ENCODE data around the gene MRPS6.

Gene MRPS6

GRCh38 chr21:34078915-34079314 is 5.5 kb downstream of the MRPS6 start:
- no peak for DNase-seq (ENCODE audit: low read depth, low spot score)
- H3K4me1 ChIP-seq (ENCODE audit: control insufficient read depth, insufficient read depth, low read length) = 0 out of 2 replicates have a peak, but pooled peaks cover 1% of the 10 kb centered on the region
- H3K36me3 ChIP-seq (ENCODE audit: control insufficient read depth, insufficient read depth, low read length) = no peaks in the 10 kb centered on the region; the same call in 1 of the 2 replicates
- H3K4me3 ChIP-seq (ENCODE audit: low read length) = no peak overlapping the region
- WGBS (ENCODE audit: insufficient coverage, insufficient read length) = no CpG with 5 or more reads among the region's 2 CpGs
- H3K27ac ChIP-seq (ENCODE audit: low read length) = no peak overlapping the region
- H3K9me3 ChIP-seq (ENCODE audit: control insufficient read depth, insufficient read depth, low read length) = no peaks in the 10 kb centered on the region
- no peaks in the 10 kb centered on the region for H3K27me3 ChIP-seq (ENCODE audit: control insufficient read depth, insufficient read depth, low read length)

GRCh38 chr21:34080710-34081109 is 7.3 kb downstream of the MRPS6 start:
- Histone ChIP-seq H3K9me3 (ENCODE audit: control insufficient read depth, insufficient read depth, low read length) (no peaks in the 10 kb centered on the region), H3K4me3 (ENCODE audit: low read length) (no peak overlapping the region), H3K36me3 (ENCODE audit: control insufficient read depth, insufficient read depth, low read length) (no peaks in the 10 kb centered on the region; the same call in 1 of the 2 replicates), H3K27ac (ENCODE audit: low read length) (no peak overlapping the region), H3K4me1 (ENCODE audit: control insufficient read depth, insufficient read depth, low read length) (0 out of 2 replicates have a peak, but pooled peaks cover 1% of the 10 kb centered on the region), H3K27me3 (ENCODE audit: control insufficient read depth, insufficient read depth, low read length) (no peaks in the 10 kb centered on the region)
- no CpG with 5 or more reads among the region's 5 CpGs for WGBS (ENCODE audit: insufficient coverage, insufficient read length)
- no peak for DNase-seq (ENCODE audit: low read depth, low spot score)

- Histone ChIP-seq H3K4me1 (ENCODE audit: control insufficient read depth, insufficient read depth, low read length) (peaks cover 5% of the 10 kb centered on the region; the same call in 1 of the 2 replicates), H3K36me3 (ENCODE audit: control insufficient read depth, insufficient read depth, low read length) (no peaks in the 10 kb centered on the region; the same call in 1 of the 2 replicates), H3K27ac (ENCODE audit: low read length) (no peak overlapping the region), H3K9me3 (ENCODE audit: control insufficient read depth, insufficient read depth, low read length) (no peaks in the 10 kb centered on the region), H3K27me3 (ENCODE audit: control insufficient read depth, insufficient read depth, low read length) (no peaks in the 10 kb centered on the region), H3K4me3 (ENCODE audit: low read length) (no peak overlapping the region)
- no peak for DNase-seq (ENCODE audit: low read depth, low spot score)
- WGBS (ENCODE audit: insufficient coverage, insufficient read length) = no CpG with 5 or more reads among the region's 4 CpGs
These were observed 9.4 kb downstream of the MRPS6 start for GRCh38 chr21:34082769-34083168.

GRCh38 chr21:34083357-34083756 is 10.0 kb downstream of the MRPS6 start:
- Histone ChIP-seq H3K4me3 (ENCODE audit: low read length) (no peak overlapping the region), H3K27me3 (ENCODE audit: control insufficient read depth, insufficient read depth, low read length) (no peaks in the 10 kb centered on the region), H3K27ac (ENCODE audit: low read length) (no peak overlapping the region), H3K36me3 (ENCODE audit: control insufficient read depth, insufficient read depth, low read length) (no peaks in the 10 kb centered on the region; the same call in 1 of the 2 replicates), H3K4me1 (ENCODE audit: control insufficient read depth, insufficient read depth, low read length) (peaks cover 5% of the 10 kb centered on the region; the same call in 1 of the 2 replicates), H3K9me3 (ENCODE audit: control insufficient read depth, insufficient read depth, low read length) (no peaks in the 10 kb centered on the region)
- DNase-seq (ENCODE audit: low read depth, low spot score) = no peak
- no CpG with 5 or more reads among the region's 3 CpGs for WGBS (ENCODE audit: insufficient coverage, insufficient read length)

GRCh38 chr21:34085129-34085528 is 11.8 kb downstream of the MRPS6 start:
- Histone ChIP-seq H3K4me1 (ENCODE audit: control insufficient read depth, insufficient read depth, low read length) (peaks cover 5% of the 10 kb centered on the region; the same call in 1 of the 2 replicates), H3K27ac (ENCODE audit: low read length) (no peak overlapping the region), H3K27me3 (ENCODE audit: control insufficient read depth, insufficient read depth, low read length) (no peaks in the 10 kb centered on the region), H3K9me3 (ENCODE audit: control insufficient read depth, insufficient read depth, low read length) (no peaks in the 10 kb centered on the region), H3K4me3 (ENCODE audit: low read length) (no peak overlapping the region), H3K36me3 (ENCODE audit: control insufficient read depth, insufficient read depth, low read length) (no peaks in the 10 kb centered on the region; the same call in 1 of the 2 replicates)
- whole genome bisulfite sequencing (ENCODE audit: insufficient coverage, insufficient read length) = no CpG with 5 or more reads among the region's 2 CpGs
- DNase-seq (ENCODE audit: low read depth, low spot score) = no peak

- no CpG with 5 or more reads among the region's 5 CpGs for WGBS (ENCODE audit: insufficient coverage, insufficient read length)
- Histone ChIP-seq H3K27ac (ENCODE audit: low read length) (no peak overlapping the region), H3K4me1 (ENCODE audit: control insufficient read depth, insufficient read depth, low read length) (peaks cover 5% of the 10 kb centered on the region; the same call in 1 of the 2 replicates), H3K4me3 (ENCODE audit: low read length) (no peak overlapping the region), H3K36me3 (ENCODE audit: control insufficient read depth, insufficient read depth, low read length) (no peaks in the 10 kb centered on the region; the same call in 1 of the 2 replicates), H3K27me3 (ENCODE audit: control insufficient read depth, insufficient read depth, low read length) (no peaks in the 10 kb centered on the region), H3K9me3 (ENCODE audit: control insufficient read depth, insufficient read depth, low read length) (no peaks in the 10 kb centered on the region)
- no peak for DNase-seq (ENCODE audit: low read depth, low spot score)
These were observed 13.5 kb downstream of the MRPS6 start for GRCh38 chr21:34086887-34087306.

- Histone ChIP-seq H3K36me3 (ENCODE audit: control insufficient read depth, insufficient read depth, low read length) (no peaks in the 10 kb centered on the region), H3K4me3 (ENCODE audit: low read length) (no peak overlapping the region), H3K4me1 (ENCODE audit: control insufficient read depth, insufficient read depth, low read length) (peaks cover 5% of the 10 kb centered on the region; the same call in 1 of the 2 replicates), H3K9me3 (ENCODE audit: control insufficient read depth, insufficient read depth, low read length) (no peaks in the 10 kb centered on the region), H3K27me3 (ENCODE audit: control insufficient read depth, insufficient read depth, low read length) (no peaks in the 10 kb centered on the region), H3K27ac (ENCODE audit: low read length) (no peak overlapping the region)
- DNase-seq (ENCODE audit: low read depth, low spot score) = no peak
- no CpG with 5 or more reads among the region's 3 CpGs for WGBS (ENCODE audit: insufficient coverage, insufficient read length)
These were observed 15.4 kb downstream of the MRPS6 start for GRCh38 chr21:34088752-34089151.

GRCh38 chr21:34091032-34091431 is 17.7 kb downstream of the MRPS6 start:
- WGBS (ENCODE audit: insufficient coverage, insufficient read length) = no CpG with 5 or more reads among the region's 4 CpGs
- H3K4me3 ChIP-seq (ENCODE audit: low read length) = no peak overlapping the region
- H3K27me3 ChIP-seq (ENCODE audit: control insufficient read depth, insufficient read depth, low read length) = no peaks in the 10 kb centered on the region
- no peaks in the 10 kb centered on the region for H3K9me3 ChIP-seq (ENCODE audit: control insufficient read depth, insufficient read depth, low read length)
- peaks cover 5% of the 10 kb centered on the region; the same call in 1 of the 2 replicates for H3K4me1 ChIP-seq (ENCODE audit: control insufficient read depth, insufficient read depth, low read length)
- H3K27ac ChIP-seq (ENCODE audit: low read length) = no peak overlapping the region
- peaks cover 2% of the 10 kb centered on the region; the same call in 1 of the 2 replicates for H3K36me3 ChIP-seq (ENCODE audit: control insufficient read depth, insufficient read depth, low read length)
- DNase-seq (ENCODE audit: low read depth, low spot score) = no peak

- no peak for DNase-seq (ENCODE audit: low read depth, low spot score)
- Histone ChIP-seq H3K36me3 (ENCODE audit: control insufficient read depth, insufficient read depth, low read length) (peaks cover 2% of the 10 kb centered on the region; the same call in 1 of the 2 replicates), H3K4me3 (ENCODE audit: low read length) (no peak overlapping the region), H3K27ac (ENCODE audit: low read length) (no peak overlapping the region), H3K27me3 (ENCODE audit: control insufficient read depth, insufficient read depth, low read length) (no peaks in the 10 kb centered on the region), H3K4me1 (ENCODE audit: control insufficient read depth, insufficient read depth, low read length) (peaks cover 4% of the 10 kb centered on the region; the same call in 1 of the 2 replicates), H3K9me3 (ENCODE audit: control insufficient read depth, insufficient read depth, low read length) (no peaks in the 10 kb centered on the region)
- no CpG with 5 or more reads among the region's 2 CpGs for WGBS (ENCODE audit: insufficient coverage, insufficient read length)
These were observed 18.2 kb downstream of the MRPS6 start for GRCh38 chr21:34091607-34092006.

GRCh38 chr21:34092262-34092921 is 19.0 kb downstream of the MRPS6 start:
- H3K27me3 ChIP-seq (ENCODE audit: control insufficient read depth, insufficient read depth, low read length) = no peaks in the 10 kb centered on the region
- H3K27ac ChIP-seq (ENCODE audit: low read length) = no peak overlapping the region
- H3K4me3 ChIP-seq (ENCODE audit: low read length) = no peak overlapping the region
- 0 out of 2 replicates have a peak, but pooled peaks cover 1% of the 10 kb centered on the region for H3K4me1 ChIP-seq (ENCODE audit: control insufficient read depth, insufficient read depth, low read length)
- DNase-seq (ENCODE audit: low read depth, low spot score) = no peak
- no CpG with 5 or more reads among the region's 6 CpGs for WGBS (ENCODE audit: insufficient coverage, insufficient read length)
- H3K9me3 ChIP-seq (ENCODE audit: control insufficient read depth, insufficient read depth, low read length) = no peaks in the 10 kb centered on the region
- peaks cover 2% of the 10 kb centered on the region; the same call in 1 of the 2 replicates for H3K36me3 ChIP-seq (ENCODE audit: control insufficient read depth, insufficient read depth, low read length)
